ENCODE results near the gene CD8B. TPM values are rescaled to one million over a fixed set of nuclear protein-coding genes. Genes with fewer than 3 reads are reported as not detected.

CD8B gene
- total RNA-seq, 1 experiment from 2014 or later, result not detected

- no peaks in the 10 kb centered on the region for H3K27me3 ChIP-seq (replicated peaks; ENCODE audit: insufficient read depth, low read depth, low read length, poor library complexity)
- no peaks in the 10 kb centered on the region for H3K9me3 ChIP-seq (ENCODE audit: low read depth, low read length, poor library complexity, severe bottlenecking)
- no peaks in the 10 kb centered on the region for H3K36me3 ChIP-seq (ENCODE audit: insufficient read depth, low read length, poor library complexity, severe bottlenecking)
- BruUV-seq (replicated peaks), result no TSS peak
- H3K4me3 ChIP-seq (ENCODE audit: low read depth, low read length, poor library complexity, severe bottlenecking), result no peak overlapping the region
- TF ChIP-seq EZH2 (IDR thresholded peaks at IDR 0.05; ENCODE audit: borderline replicate concordance, low read depth, low read length, poor library complexity, severe bottlenecking) (no peak), CTCF (conservative IDR thresholded peaks at IDR 0.05; ENCODE audit: low read depth, low read length) (no peak)
- H3K27ac ChIP-seq (ENCODE audit: low read depth, low read length, poor library complexity, severe bottlenecking), result no peak overlapping the region
- no peaks in the 10 kb centered on the region for H3K4me1 ChIP-seq (ENCODE audit: insufficient read depth, low read length, poor library complexity, severe bottlenecking)
- intact Hi-C loops (cut with micrococcal nuclease; ENCODE audit: unreplicated experiment), result no loop called here
- CTCF ChIA-PET, result interaction anchor here (0.6 kb wide), 1 partner anchor 14 kb away, joined by 3 read pairs; no protein-coding TSS in a partner anchor
- no peak for DNase-seq (ENCODE audit: low spot score)
- POLR2A ChIA-PET (ENCODE audit: low non-redundant PET), result no interaction called here
These were observed 42.7 kb downstream of the CD8B start for GRCh38 chr2:86818957-86819356.

GRCh38 chr2:86818114-86818801 lies 43.4 kb downstream of the CD8B start:
- no peaks in the 10 kb centered on the region for H3K27me3 ChIP-seq (replicated peaks; ENCODE audit: insufficient read depth, low read depth, low read length, poor library complexity)
- no peak for DNase-seq (ENCODE audit: low spot score)
- H3K36me3 ChIP-seq (ENCODE audit: insufficient read depth, low read length, poor library complexity, severe bottlenecking), result no peaks in the 10 kb centered on the region
- H3K27ac ChIP-seq (ENCODE audit: low read depth, low read length, poor library complexity, severe bottlenecking), result no peak overlapping the region
- ChIA-PET CTCF (no interaction called here), POLR2A (ENCODE audit: low non-redundant PET) (no interaction called here)
- H3K4me3 ChIP-seq (ENCODE audit: low read depth, low read length, poor library complexity, severe bottlenecking), result no peak overlapping the region
- H3K4me1 ChIP-seq (ENCODE audit: insufficient read depth, low read length, poor library complexity, severe bottlenecking), result no peaks in the 10 kb centered on the region
- no TSS peak for BruUV-seq (replicated peaks)
- no peaks in the 10 kb centered on the region for H3K9me3 ChIP-seq (ENCODE audit: low read depth, low read length, poor library complexity, severe bottlenecking)
- TF ChIP-seq CTCF (conservative IDR thresholded peaks at IDR 0.05; ENCODE audit: low read depth, low read length), result no peak
- TF ChIP-seq EZH2 (IDR thresholded peaks at IDR 0.05; ENCODE audit: borderline replicate concordance, low read depth, low read length, poor library complexity, severe bottlenecking), result no peak
- intact Hi-C loops (cut with micrococcal nuclease; ENCODE audit: unreplicated experiment), result no loop called here

- no TSS peak for BruUV-seq (replicated peaks)
- ChIA-PET CTCF (no interaction called here), POLR2A (ENCODE audit: low non-redundant PET) (no interaction called here)
- Histone ChIP-seq H3K9me3 (ENCODE audit: low read depth, low read length, poor library complexity, severe bottlenecking) (no peaks in the 10 kb centered on the region), H3K27me3 (replicated peaks; ENCODE audit: insufficient read depth, low read depth, low read length, poor library complexity) (peaks cover under 1% of the 10 kb centered on the region), H3K4me3 (ENCODE audit: low read depth, low read length, poor library complexity, severe bottlenecking) (no peak overlapping the region), H3K27ac (ENCODE audit: low read depth, low read length, poor library complexity, severe bottlenecking) (no peak overlapping the region), H3K36me3 (ENCODE audit: insufficient read depth, low read length, poor library complexity, severe bottlenecking) (no peaks in the 10 kb centered on the region), H3K4me1 (ENCODE audit: insufficient read depth, low read length, poor library complexity, severe bottlenecking) (no peaks in the 10 kb centered on the region)
- intact Hi-C loops (cut with micrococcal nuclease; ENCODE audit: unreplicated experiment), result no loop called here
- DNase-seq (ENCODE audit: low spot score), result no peak
- TF ChIP-seq EZH2 (IDR thresholded peaks at IDR 0.05; ENCODE audit: borderline replicate concordance, low read depth, low read length, poor library complexity, severe bottlenecking) (no peak), CTCF (conservative IDR thresholded peaks at IDR 0.05; ENCODE audit: low read depth, low read length) (no peak)
These were observed 46.1 kb downstream of the CD8B start for GRCh38 chr2:86815611-86816010.
